Measurements from ENCODE around the gene VAMP2.

DNA sequence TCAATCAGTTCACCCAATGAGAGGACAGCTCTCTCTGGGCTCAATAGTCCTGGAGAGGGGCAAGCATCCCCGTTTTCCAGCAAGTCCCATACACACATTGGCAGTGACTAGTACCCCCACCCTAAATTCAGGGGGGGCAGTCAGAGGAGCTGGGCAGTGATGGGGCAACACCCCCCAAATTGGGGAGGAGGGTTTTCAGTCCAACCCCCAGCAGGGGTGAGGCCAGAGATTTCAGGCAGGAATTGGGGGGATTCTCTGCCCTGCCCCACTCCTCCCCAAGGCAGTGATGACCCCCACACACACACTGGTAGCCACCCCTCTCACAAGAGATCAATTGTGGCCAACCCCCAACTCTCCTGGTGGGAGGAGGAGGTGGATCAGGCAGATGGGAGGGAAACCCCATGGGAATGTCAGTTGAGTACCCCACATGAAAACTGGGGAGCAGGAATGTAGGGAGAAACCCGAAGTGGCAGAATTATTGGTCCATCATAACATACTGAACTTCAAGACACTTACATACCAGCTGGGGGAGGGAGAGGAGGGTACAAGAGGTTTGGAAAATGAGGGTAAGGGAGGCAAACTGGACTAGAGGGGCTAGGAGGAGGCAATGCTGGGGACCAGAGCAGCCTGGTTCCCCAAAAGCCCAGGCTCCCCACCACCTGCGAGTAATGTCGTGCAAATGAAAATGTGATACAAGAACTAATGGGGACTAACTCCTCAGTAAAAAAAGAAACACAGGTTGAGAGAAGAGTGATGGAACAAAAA, 3.1 kb downstream of the VAMP2 start:
- TF ChIP-seq TCFL5 (CRISPR knock-in tag; conservative IDR thresholded peaks at IDR 0.05) (no peak), TAF1 (IDR thresholded peaks at IDR 0.05; ENCODE audit: control insufficient read depth, extremely low read depth, insufficient read depth, low read length, severe bottlenecking) (no peak), MAZ (CRISPR knock-in tag; conservative IDR thresholded peaks at IDR 0.05 in 1 of 2, IDR thresholded peaks at IDR 0.05 in 1 of 2) (no peak), RAD21 (CRISPR knock-in tag; conservative IDR thresholded peaks at IDR 0.05 in 1 of 2, IDR thresholded peaks at IDR 0.05 in 1 of 2) (no peak), RBM15 (IDR thresholded peaks at IDR 0.05; ENCODE audit: insufficient read depth, low read length) (no peak), ZNF436 (CRISPR knock-in tag; IDR thresholded peaks at IDR 0.05) (no peak), RBM22 (IDR thresholded peaks at IDR 0.05; ENCODE audit: low read depth, low read length, poor library complexity, severe bottlenecking) (no peak), POLR3A (IDR thresholded peaks at IDR 0.05; ENCODE audit: borderline replicate concordance, extremely low read depth, insufficient read depth, insufficient read length) (no peak), FOXJ3 (CRISPR knock-in tag; IDR thresholded peaks at IDR 0.05) (no peak), HMG20B (CRISPR knock-in tag; IDR thresholded peaks at IDR 0.05) (no peak), ZNF263 (CRISPR knock-in tag; IDR thresholded peaks at IDR 0.05; ENCODE audit: borderline replicate concordance) (no peak)
- TF ChIP-seq, protein P1, sequence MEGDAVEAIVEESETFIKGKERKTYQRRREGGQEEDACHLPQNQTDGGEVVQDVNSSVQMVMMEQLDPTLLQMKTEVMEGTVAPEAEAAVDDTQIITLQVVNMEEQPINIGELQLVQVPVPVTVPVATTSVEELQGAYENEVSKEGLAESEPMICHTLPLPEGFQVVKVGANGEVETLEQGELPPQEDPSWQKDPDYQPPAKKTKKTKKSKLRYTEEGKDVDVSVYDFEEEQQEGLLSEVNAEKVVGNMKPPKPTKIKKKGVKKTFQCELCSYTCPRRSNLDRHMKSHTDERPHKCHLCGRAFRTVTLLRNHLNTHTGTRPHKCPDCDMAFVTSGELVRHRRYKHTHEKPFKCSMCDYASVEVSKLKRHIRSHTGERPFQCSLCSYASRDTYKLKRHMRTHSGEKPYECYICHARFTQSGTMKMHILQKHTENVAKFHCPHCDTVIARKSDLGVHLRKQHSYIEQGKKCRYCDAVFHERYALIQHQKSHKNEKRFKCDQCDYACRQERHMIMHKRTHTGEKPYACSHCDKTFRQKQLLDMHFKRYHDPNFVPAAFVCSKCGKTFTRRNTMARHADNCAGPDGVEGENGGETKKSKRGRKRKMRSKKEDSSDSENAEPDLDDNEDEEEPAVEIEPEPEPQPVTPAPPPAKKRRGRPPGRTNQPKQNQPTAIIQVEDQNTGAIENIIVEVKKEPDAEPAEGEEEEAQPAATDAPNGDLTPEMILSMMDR (IDR thresholded peaks at IDR 0.05 in 2 of 3, conservative IDR thresholded peaks at IDR 0.05 in 1 of 3; ENCODE audit: insufficient read depth in 2 of 3, low read depth in 1 of 3, low read length in 3 of 3): no peak
- TF ChIP-seq, protein P2, sequence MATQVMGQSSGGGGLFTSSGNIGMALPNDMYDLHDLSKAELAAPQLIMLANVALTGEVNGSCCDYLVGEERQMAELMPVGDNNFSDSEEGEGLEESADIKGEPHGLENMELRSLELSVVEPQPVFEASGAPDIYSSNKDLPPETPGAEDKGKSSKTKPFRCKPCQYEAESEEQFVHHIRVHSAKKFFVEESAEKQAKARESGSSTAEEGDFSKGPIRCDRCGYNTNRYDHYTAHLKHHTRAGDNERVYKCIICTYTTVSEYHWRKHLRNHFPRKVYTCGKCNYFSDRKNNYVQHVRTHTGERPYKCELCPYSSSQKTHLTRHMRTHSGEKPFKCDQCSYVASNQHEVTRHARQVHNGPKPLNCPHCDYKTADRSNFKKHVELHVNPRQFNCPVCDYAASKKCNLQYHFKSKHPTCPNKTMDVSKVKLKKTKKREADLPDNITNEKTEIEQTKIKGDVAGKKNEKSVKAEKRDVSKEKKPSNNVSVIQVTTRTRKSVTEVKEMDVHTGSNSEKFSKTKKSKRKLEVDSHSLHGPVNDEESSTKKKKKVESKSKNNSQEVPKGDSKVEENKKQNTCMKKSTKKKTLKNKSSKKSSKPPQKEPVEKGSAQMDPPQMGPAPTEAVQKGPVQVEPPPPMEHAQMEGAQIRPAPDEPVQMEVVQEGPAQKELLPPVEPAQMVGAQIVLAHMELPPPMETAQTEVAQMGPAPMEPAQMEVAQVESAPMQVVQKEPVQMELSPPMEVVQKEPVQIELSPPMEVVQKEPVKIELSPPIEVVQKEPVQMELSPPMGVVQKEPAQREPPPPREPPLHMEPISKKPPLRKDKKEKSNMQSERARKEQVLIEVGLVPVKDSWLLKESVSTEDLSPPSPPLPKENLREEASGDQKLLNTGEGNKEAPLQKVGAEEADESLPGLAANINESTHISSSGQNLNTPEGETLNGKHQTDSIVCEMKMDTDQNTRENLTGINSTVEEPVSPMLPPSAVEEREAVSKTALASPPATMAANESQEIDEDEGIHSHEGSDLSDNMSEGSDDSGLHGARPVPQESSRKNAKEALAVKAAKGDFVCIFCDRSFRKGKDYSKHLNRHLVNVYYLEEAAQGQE (IDR thresholded peaks at IDR 0.05; ENCODE audit: borderline replicate concordance): no peak
- TF ChIP-seq, protein P2 (CRISPR knock-in tag; IDR thresholded peaks at IDR 0.05; ENCODE audit: low read depth): no peak
